Hepatocyte (in vitro differentiated cells): ENCODE measurements around the gene ABHD2.

Experiments used
- EZH2 ChIP-seq: fragments of 200-600 bp; sonication (generic); IDR thresholded peaks from 2 replicates; pipeline ENCODE4 v1.6.1; 2016; ENCODE audit warnings: antibody characterized with exemption, mild to moderate bottlenecking, borderline replicate concordance
- EZH2phosphoT487 ChIP-seq: fragments of 200-600 bp; sonication (generic); IDR thresholded peaks from one replicate; pipeline ENCODE4 v1.6.1; 2018; ENCODE audit warnings: antibody characterized with exemption, mild to moderate bottlenecking, low read depth, moderate library complexity; ENCODE audit not compliant: unreplicated experiment, severe bottlenecking
- TF ChIP-seq, protein P1 (sequence below): fragments of 200-600 bp; sonication (generic); IDR thresholded peaks from 2 replicates; pipeline ENCODE4 v1.5.1; 2016; ENCODE audit warnings: antibody characterized with exemption, mild to moderate bottlenecking; ENCODE audit not compliant: poor library complexity

GRCh38 chr15:89091627-89092220 lies 3.5 kb downstream of the ABHD2 start:
- TF ChIP-seq, protein P1, sequence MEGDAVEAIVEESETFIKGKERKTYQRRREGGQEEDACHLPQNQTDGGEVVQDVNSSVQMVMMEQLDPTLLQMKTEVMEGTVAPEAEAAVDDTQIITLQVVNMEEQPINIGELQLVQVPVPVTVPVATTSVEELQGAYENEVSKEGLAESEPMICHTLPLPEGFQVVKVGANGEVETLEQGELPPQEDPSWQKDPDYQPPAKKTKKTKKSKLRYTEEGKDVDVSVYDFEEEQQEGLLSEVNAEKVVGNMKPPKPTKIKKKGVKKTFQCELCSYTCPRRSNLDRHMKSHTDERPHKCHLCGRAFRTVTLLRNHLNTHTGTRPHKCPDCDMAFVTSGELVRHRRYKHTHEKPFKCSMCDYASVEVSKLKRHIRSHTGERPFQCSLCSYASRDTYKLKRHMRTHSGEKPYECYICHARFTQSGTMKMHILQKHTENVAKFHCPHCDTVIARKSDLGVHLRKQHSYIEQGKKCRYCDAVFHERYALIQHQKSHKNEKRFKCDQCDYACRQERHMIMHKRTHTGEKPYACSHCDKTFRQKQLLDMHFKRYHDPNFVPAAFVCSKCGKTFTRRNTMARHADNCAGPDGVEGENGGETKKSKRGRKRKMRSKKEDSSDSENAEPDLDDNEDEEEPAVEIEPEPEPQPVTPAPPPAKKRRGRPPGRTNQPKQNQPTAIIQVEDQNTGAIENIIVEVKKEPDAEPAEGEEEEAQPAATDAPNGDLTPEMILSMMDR, result no peak
- TF ChIP-seq EZH2, result no peak
- TF ChIP-seq EZH2phosphoT487, result no peak
